CD4-positive, alpha-beta T cell treated with Interleukin-17A for 4 hours (primary cell): ENCODE data around the gene FOXC1.

Experiments
- DNase-seq: peaks from one replicate; pipeline ENCODE4 v3.0.0-alpha.2; 2020; ENCODE audit warnings: mixed read lengths

Gene FOXC1

DNA sequence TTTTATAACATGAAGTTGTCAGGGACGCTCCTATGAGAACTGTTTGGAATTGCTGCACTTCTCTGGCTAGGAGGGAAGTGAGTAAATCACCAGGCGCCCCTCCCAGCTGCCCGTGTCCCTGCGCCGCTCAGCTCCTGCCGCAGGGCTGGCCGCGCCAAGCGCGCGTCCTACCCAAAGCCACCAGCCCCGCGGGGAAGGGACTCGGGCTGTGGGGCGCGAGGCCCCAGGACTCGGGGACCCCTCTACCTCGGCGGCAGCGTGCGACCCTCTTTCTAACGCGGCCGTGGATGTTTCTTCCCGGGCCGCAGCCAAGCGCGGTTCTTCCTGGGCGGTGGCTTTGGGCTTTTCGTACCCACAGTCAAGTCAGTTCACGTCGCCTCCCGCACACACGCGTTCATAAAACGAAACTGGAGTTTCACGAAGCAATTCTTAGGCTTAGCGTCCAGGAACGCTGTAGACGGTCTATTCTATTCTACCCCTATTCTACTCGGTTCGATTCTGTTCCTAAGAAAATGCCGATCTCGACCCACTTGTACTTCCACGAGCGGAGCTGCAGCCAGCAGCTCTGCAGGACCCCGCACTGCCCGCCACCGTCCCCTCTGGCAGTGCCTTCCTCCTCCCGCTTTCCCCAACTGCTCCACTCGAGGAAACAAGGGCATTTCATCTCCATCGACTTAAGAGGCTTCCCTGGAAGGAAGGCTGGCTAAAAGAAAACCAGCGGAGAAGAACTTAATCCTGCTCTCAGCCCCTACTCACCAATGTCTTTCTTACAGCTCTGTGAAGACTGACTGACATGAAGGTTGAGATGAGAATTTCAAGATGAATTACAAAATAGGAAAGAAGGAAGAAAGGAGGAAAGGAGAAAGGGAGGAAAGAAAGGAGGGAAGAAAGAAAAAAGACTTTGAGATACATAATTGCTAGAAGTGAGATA lies 15.4 kb downstream of the FOXC1 start:
- no peak for DNase-seq

DNA sequence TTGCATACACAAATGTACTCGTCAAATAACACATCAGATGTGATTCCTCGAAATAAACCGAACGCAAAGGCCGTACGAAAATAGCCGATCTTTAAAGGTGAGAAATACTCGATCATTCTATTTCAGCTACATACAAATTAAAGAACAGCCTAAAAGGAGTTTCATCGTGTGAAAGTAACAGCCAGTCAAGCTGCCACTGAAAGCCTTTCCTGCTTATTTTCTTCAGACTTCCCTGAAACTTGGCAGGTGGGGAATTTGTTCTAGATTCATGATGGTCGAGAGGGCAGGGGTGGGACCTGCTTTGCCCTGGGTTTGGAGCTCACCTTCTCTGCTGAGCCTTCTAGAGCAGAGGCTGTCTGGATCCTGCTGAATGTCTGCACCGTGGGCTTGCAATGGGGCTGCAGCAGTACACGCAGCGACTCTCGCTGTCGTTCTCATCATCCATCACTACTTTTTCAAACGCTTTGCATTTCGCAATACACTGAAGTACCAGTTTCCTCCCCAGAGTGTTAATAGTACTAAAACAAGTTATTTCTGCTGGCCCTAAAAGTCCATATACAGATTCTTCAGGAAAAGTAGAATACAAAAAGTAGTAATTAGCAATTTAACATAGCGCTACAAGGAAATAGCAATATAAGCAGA lies 16.2 kb downstream of the FOXC1 start:
- no peak for DNase-seq

DNA sequence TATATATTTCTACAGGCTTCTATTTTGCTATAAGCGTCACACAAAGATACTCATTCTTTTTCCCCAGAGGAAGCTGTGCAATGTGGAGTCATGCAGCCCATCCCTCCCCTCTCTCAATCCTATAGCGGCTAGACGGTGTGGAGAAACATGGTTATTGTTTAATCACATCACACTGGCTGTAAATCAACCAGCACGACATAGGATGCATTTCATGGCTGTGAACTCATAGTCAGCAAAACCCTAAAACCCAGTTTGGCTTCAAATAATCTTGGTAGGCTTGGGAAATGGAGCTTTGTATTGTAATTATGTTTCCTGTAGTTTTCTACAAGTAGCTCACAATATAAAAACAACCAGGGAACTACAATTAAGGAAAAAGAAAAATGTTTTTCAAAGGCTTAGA lies 16.8 kb downstream of the FOXC1 start:
- DNase-seq, result no peak

DNA sequence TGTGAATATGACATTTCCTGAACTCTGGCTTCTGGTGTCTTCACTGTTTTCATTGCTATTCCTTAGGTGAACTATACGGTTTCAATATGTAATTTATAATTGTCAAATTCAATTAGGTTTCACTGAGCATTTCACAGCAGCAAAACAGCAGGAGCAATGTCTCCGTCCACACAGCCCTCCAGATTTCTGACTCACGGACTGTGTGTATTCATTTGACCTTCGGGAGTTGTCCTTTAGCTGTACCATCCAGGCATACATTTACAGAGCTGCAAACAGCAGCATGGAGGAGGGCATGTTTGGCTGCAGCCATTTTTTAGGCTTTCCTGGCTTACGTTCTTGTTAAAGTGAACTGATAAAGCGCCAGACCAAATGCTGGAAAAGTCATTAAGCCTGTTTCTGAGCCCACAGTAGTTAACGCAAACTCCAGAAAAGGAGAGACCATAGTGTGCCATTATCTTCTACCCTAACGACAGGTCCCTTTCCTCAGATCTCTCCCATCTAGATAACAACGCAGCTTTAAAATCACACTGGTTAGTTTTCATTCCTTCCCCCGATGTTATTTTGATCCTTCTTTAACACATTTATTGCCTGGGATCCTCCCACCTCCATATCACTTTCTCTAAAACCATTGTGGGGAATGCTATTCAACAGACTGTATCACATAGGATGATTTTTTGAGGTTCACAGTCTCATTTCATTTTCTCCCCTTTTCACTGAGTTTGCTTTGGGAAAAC lies 18.3 kb downstream of the FOXC1 start:
- DNase-seq, result no peak

DNA sequence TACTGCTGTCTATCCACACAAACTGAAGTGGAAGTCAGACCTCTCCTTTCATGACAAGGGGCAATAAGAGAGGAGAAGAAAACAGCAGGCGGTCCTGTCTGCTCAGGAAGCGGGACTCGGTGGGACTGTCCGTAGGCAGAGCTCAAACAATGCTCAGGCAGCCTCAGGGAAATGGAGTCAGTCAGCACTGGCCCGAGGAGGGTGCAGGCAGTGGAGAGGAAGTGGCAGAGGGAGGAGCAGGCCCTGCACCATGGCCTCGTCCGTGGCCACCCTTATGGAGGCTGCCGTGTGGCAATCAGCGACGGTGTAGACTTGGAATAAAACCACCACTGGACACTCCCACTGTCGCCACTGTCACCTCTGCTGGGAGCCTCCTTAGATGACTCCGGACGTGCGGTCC lies 19.6 kb downstream of the FOXC1 start:
- DNase-seq, result no peak

DNA sequence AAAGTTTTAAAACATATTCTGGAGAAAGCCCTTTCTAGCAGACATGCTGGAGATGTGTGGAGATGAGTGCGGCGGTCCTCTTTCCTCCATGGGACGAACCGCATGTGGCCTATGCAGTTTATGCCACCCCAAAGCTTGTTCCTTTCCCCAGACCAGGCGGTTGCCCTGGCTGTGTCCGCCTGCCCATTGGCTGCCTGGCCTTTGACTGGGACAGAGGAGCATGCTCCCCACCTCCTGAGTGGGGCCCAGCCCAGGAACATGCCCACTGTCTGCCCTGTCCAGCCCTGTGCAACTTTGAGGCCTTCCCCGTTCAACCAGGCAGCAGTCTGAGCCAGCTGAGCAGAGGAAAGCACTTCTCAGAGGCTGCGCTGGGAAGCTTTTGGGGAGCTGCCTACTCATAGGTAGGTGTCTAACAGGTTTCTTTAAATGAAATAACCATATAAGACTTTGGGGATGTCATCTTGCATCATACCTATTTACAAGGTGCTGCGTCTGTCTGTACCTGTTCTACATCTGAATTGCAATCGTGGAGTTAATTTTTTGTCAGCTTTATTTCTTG lies 20.6 kb downstream of the FOXC1 start:
- DNase-seq, result no peak

DNA sequence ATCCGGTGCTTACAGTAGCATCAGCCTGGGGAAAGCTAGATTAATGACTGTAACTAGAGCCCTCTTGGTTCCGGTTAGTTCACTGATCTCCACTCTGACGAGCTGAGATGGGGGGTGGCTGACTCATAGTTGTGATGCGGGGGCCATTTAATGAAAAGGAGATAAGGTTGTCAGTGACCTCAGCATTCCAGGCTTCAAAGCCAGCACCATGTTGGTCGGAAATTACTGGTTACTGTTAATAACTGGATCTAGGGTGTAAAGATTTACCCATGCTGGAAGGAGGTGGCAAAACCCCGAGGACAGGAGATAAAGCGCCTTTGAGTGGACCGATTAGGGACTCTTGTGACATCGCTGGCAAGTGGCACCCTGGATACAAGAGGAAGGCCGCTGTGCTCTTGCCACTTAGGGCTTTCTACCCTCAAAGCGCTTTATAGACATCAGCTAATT lies 21.1 kb downstream of the FOXC1 start:
- no peak for DNase-seq

DNA sequence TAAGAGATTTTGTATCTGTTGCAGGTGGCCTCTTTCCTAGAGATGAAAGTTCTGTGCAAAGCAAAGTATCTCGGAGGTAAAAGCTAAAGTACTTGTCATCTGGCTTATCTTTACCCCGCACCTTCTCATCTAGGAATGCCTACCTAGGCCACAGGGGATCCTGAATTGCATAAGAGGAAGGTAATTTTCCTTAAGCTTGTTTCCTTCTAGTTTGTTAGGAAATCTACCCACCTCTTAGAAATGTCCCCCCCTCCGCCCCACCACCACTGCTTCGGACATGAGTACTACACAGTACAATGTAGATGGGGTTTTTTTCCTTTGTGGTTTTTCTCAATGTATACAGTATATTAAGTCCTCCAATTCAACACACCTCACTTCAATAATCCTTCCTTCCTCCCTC lies 21.5 kb downstream of the FOXC1 start:
- no peak for DNase-seq

DNA sequence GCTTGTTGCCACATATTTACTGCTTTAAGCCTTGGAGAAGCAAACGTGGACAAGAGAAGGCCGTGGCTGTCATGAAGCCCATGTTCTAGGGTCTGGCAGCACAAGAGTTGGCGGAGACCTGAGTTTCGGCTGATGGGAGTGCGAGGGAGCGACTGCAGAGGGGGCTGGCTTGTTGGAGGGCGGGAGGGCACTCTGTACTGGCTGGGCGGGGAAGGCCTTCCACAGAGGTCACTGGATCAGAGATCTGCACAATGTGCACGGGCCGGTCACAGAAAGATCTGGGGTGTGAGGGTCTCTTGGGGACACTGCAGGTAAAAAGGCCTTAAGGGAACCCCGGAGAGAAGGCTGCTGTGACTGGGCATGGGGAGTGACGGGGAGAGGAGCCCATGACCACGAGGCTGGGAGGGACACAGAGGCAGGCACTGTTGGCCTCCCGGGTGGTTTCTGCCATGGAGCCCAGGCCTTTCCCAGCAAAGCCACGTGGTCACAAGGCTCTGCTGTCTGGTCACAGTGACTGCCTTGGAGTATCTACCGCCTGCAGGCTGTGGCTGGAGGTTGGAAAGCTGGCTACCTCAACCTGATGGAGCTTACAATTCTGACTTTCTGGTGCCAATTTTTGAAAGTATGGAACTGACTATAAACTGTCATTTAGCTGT lies 23.8 kb downstream of the FOXC1 start:
- no peak for DNase-seq

DNA sequence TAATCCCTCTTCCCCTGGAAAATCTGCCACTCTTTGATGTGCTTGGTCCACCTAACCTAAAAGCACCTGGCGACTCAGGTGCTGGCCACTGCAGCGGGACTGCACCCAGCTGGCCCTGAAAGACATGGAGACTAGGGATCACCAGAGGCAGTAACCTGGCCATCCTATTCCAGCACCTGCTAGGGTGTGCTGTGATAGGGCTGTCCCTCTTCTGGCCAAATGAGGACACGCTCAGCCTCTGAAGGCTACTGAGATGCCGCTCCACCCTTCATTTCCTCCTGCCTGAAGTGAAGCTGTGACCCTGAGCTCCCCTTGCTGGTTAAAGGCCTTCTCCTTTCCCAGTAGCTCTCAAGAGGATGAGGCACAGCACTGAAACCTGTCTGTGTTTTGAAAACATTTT lies 24.4 kb downstream of the FOXC1 start:
- no peak for DNase-seq

DNA sequence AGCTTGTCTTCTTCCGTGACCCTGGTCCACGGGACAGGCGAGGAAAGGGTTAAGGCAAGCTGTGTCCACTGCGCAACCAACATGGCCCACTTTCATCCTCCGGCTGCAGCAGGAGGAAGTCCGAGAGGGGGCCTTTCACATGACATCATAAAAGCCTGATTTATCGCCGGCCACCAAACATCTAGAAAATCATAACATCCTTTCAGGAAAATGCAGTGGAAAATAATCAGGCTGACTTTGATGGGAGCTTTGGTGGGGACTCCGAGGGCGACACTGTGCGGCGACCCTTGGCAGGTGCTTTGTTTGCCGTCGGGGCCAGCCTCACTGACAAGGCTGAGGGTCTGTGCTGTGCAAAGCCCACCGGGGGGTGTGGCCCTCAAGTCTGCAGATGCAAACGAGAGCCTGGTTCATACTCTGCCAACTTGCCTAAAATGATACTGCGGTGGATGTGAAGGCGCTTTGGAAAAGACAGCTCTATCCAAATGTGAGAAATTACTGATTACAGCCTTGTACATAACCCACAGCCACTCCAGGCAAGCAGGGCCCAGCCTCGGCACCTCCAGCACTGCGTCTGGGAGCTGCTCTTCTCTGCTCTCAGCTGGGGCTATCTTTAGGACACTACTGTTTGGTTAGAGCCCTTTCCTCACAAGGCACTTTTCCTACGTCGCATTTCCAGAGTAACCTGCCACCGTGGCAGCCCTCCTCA lies 25.7 kb downstream of the FOXC1 start:
- DNase-seq, result no peak

DNA sequence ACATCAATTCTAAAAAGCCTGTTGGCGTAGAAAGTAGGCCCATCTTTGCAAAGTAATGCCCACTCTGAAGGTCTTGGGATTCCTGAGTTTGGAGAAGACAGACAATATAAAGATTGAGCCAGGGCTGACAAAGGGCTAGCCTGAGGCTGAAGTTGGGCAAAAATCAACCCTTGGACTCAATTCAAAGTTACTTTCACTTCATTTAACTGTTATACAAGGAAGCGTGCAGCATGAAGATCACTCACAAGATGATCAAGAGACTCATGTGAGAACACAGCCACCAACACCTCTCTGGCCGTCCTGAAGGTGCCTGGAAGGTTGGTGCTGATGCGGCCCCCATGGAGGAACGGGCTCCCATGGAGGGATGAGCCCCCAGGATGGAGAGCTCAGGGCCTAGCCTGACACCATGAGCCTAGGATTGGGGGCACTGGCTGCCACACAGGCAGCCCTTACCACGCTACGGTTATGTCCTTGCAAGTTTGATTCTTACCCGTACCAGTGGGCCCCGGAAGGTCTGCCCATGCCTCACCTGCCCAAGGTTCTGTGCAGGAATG lies 26.6 kb downstream of the FOXC1 start:
- DNase-seq, result no peak

DNA sequence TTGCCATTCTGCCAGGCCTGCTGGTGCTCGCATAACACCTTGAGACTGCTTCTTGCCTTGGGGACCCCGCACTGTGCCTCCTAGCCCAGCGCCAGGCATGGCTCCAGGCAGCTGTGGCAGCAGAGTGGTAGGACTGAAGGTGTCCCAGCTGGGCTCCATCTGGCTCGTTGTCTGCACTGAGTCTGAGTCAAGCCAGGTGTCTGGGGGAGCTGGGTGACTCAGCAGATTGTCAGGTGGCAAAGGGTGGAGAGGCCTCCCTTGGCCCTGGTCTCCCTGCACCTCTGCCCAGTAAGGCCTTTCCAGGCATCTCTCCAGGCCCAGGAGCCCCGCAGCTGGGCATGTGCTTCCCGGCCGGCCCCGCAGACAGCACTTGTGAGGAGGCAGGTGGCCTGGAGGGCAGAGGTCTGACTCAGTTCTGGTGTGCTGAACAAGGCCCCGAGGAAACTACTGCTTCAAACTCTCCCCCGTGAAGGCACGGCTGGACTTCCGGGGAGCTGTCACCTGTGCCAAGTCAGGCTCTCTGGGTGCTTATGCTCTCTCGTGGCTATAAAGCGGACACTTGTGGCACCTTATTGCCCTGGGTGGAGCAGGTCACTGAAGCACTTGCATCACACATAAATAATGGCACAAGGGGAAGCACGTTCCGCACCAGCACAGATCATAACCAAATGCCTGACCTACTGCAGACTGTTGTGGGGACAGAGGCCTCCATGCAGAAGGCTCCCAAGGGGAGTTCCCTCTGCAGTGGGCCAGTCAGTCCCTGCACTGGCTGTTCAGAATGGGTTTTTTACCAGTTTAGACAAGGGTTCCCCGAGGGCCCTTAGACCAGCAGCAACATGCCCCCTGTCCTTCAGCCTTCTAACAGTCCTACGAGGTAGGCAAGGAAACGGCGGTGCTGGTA lies 27.5 kb downstream of the FOXC1 start:
- no peak for DNase-seq

DNA sequence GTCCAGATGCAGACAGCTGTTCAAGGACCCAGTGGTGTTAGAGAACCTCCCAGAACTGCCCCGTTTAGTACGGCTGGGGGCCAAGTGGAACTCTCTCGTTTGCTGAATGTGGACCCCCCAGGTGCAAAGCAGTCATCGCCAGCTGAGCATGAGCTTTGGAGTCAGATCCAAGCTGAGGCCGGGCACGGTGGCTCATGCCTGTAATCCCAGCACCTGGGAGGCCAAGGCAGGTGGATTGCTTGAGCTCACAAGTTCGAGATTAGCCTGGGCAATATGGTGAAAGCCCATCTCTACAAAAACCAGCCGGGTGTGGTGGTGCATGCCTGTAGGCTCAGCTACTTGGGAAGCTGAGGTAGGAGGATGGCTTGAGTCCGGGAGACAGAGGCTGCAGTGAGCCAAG lies 29.7 kb downstream of the FOXC1 start:
- DNase-seq, result no peak

DNA sequence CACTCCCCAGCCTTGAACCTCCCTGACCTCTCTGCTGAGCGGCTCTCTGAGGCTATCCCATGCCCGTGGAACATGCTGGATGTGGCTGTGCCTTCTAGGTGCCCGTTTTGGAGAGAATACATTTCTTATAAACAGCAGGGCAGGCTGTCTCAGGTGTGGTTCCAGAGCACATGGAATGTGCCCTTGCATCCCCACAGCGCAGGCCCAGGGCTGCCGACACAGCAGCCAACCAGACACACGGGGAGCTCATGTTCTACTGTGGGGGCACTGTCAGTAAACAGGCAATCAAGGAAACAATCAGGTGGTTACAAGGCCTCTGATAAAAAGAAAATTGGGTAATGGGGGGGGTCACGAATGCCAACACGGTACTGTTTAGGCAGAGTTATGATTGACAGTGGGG lies 30.8 kb downstream of the FOXC1 start:
- DNase-seq, result no peak

DNA sequence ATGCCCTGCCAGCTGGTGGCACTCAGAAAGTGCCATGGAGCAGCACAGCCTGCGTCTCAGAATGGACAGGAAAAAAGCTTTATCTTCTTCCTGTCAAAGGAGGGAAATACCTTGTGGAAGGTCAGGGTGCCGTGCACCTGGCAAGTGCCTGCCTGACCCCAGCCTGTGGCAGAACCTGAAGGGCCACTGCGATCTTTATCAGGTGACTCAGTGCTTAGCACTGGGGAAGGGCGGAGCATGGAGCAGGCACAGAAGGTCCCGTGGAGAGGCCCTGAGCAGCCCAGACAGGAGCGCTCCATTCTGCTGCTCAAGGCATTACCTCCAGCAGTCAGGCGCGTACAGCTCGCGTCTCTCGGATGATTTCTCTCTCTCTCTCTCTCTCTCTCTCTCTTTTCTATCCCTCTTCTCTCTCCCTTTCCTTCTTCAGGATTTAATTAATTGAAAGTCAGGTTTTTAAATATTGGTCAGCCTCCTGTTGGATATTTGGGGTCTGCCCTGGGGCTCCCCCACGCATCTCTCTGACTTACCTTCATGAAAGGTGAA lies 31.7 kb downstream of the FOXC1 start:
- DNase-seq, result no peak

DNA sequence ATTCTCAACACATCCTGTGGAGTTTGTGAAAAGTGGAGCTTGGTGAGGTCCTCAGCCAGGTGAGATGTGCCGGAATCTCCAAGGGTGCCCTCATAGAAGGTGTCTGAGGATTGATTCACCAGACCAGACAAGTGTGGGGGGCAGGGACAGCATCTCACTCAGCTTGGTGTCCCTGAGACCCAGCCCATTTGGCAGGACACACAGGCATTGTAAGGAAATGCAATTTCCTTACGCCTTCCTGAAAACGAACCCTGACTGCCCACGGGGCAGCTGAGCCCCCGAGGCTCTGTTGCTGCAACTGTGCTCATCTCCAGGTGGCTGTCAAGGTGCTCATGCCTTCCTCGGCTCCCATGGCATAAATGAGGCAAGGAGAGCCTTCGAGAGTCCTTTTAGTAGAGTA lies 33.4 kb downstream of the FOXC1 start:
- no peak for DNase-seq

DNA sequence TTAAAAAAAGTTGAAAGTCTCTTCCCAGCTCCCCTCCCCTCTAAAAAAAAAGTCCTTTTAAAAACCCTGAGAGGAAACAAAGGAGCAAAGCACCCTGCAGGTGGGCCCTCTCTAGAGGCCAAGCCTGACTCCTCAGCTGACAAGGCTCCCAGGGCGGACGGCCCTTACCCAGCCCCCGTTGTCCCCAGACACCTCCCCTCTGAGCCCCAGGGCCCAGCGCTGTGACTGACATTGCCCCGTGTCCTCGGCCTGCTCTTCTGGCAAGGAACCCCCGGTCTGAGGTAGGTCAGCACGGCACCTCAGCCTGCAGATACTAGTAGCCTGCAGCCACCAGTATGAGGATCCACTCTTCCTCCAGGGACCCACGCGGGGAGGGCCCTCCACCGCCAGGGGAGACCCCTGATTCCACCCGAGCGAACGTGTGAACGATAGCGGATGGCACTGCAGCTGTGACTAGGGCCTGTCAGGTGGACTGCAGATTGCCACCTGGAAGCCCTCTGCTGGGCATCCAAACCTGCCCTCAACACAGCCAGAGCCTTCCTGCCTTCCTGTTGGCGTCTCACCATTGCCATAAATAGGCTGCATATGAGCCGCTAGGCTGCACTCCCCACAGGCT lies 34.2 kb downstream of the FOXC1 start:
- no peak for DNase-seq

DNA sequence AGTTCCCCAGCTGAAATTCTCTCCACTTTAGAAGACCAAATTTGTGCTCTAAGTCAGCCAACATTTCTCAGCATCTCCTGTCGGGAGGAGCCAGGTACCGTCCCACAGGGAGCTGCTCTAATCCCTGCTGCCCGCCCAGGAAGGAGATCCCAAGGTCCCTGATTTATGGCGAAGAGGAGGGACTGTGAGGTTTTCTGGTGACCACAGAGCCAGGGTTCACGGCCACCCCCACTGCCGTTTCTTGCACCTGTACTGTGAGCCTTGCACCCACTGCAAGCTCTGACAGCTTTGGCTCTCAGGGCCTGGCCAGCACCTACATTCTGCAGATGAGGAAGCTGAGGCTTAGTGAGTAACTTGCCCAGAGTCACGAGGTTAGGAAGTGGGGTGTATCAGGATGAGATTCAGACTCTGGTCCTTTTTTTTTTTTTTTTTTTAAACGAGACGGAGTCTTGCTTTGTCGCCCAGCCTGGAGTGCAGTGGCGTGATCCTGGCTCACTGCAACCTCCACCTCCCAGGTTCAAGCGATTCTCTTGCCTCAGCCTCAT lies 34.9 kb downstream of the FOXC1 start:
- no peak for DNase-seq
